HL-60 (cell line): ENCODE measurements around the gene TOP1.

ENCODE experiments used
- DNase-seq, 2 experiments: peaks; one replicate each; pipeline ENCODE4 v3.0.0-alpha.2; 2010 to 2020; ENCODE audit warnings: low read depth in 1 of 2, low spot score in 1 of 2
- H3K27ac ChIP-seq: fragments of 250-450 bp; sonication (Bioruptor Pico); replicated peaks from 2 replicates; pipeline ENCODE4 v1.5.1; 2020; ENCODE audit warnings: mild to moderate bottlenecking, moderate library complexity
- H3K27me3 ChIP-seq: fragments of 250-450 bp; sonication (Bioruptor Pico); 2 replicates; pipeline ENCODE4 v1.5.1; 2021; ENCODE audit warnings: mild to moderate bottlenecking, moderate library complexity; ENCODE audit not compliant: insufficient read depth, poor library complexity, severe bottlenecking
- H3K4me3 ChIP-seq: replicated peaks from 2 replicates; pipeline ENCODE4 v1.5.1; 2011; ENCODE audit warnings: mild to moderate bottlenecking, control low read depth, low read length; ENCODE audit not compliant: insufficient read depth
- GABPA ChIP-seq: IDR thresholded peaks from 2 replicates; pipeline ENCODE4 v1.6.1; 2012; ENCODE audit warnings: low read depth
- POLR2AphosphoS5 ChIP-seq: IDR thresholded peaks from 2 replicates; pipeline ENCODE4 v1.6.1; 2012; ENCODE audit warnings: low read depth
- SPI1 ChIP-seq: IDR thresholded peaks from 2 replicates; pipeline ENCODE4 v1.6.1; 2012; ENCODE audit warnings: low read depth, mild to moderate bottlenecking, borderline replicate concordance
- TF ChIP-seq, protein P1 (sequence below): IDR thresholded peaks from 2 replicates; pipeline ENCODE4 v1.6.1; 2012; ENCODE audit warnings: low read depth; ENCODE audit not compliant: insufficient replicate concordance
- TF ChIP-seq, protein P2 (sequence below): IDR thresholded peaks from one replicate; pipeline ENCODE4 v1.5.1; 2011; ENCODE audit warnings: low read length, control low read depth, inconsistent platforms; ENCODE audit not compliant: insufficient read depth

The TOP1 gene

DNA sequence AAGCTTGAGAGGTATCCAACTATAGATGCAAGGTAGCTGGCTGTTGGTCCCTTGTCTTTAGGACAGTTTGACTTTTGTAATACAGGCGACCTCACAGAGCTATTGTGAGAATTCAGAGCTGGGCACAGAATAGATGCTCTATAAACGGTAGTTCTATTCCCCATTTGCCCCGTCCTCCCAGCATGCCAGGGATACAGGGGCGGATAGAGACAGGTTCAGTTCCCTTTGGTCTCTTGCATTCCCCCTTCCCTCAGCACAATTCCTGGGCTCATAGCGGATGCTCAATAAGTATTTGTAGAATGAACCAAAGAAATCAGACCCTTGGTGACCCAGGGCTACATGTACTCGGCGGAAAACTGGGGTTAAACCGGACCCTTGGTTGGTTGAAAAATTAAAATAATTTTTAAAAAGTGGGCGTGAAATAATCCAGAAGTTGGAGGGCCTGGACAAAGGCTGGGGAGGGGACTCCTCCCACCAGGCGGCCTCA is 707 bp upstream of the TOP1 start:
- TF ChIP-seq, protein P1, sequence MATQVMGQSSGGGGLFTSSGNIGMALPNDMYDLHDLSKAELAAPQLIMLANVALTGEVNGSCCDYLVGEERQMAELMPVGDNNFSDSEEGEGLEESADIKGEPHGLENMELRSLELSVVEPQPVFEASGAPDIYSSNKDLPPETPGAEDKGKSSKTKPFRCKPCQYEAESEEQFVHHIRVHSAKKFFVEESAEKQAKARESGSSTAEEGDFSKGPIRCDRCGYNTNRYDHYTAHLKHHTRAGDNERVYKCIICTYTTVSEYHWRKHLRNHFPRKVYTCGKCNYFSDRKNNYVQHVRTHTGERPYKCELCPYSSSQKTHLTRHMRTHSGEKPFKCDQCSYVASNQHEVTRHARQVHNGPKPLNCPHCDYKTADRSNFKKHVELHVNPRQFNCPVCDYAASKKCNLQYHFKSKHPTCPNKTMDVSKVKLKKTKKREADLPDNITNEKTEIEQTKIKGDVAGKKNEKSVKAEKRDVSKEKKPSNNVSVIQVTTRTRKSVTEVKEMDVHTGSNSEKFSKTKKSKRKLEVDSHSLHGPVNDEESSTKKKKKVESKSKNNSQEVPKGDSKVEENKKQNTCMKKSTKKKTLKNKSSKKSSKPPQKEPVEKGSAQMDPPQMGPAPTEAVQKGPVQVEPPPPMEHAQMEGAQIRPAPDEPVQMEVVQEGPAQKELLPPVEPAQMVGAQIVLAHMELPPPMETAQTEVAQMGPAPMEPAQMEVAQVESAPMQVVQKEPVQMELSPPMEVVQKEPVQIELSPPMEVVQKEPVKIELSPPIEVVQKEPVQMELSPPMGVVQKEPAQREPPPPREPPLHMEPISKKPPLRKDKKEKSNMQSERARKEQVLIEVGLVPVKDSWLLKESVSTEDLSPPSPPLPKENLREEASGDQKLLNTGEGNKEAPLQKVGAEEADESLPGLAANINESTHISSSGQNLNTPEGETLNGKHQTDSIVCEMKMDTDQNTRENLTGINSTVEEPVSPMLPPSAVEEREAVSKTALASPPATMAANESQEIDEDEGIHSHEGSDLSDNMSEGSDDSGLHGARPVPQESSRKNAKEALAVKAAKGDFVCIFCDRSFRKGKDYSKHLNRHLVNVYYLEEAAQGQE: no peak
- TF ChIP-seq SPI1: no peak
- no peak for TF ChIP-seq POLR2AphosphoS5
- TF ChIP-seq, protein P2, sequence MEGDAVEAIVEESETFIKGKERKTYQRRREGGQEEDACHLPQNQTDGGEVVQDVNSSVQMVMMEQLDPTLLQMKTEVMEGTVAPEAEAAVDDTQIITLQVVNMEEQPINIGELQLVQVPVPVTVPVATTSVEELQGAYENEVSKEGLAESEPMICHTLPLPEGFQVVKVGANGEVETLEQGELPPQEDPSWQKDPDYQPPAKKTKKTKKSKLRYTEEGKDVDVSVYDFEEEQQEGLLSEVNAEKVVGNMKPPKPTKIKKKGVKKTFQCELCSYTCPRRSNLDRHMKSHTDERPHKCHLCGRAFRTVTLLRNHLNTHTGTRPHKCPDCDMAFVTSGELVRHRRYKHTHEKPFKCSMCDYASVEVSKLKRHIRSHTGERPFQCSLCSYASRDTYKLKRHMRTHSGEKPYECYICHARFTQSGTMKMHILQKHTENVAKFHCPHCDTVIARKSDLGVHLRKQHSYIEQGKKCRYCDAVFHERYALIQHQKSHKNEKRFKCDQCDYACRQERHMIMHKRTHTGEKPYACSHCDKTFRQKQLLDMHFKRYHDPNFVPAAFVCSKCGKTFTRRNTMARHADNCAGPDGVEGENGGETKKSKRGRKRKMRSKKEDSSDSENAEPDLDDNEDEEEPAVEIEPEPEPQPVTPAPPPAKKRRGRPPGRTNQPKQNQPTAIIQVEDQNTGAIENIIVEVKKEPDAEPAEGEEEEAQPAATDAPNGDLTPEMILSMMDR: no peak
- TF ChIP-seq GABPA: no peak
- H3K27ac ChIP-seq: peak overlapping the region; percentile 96
- DNase-seq: no peak
- H3K4me3 ChIP-seq: peak overlapping the region; percentile 78
- H3K27me3 ChIP-seq: no peaks in the 10 kb centered on the region

DNA sequence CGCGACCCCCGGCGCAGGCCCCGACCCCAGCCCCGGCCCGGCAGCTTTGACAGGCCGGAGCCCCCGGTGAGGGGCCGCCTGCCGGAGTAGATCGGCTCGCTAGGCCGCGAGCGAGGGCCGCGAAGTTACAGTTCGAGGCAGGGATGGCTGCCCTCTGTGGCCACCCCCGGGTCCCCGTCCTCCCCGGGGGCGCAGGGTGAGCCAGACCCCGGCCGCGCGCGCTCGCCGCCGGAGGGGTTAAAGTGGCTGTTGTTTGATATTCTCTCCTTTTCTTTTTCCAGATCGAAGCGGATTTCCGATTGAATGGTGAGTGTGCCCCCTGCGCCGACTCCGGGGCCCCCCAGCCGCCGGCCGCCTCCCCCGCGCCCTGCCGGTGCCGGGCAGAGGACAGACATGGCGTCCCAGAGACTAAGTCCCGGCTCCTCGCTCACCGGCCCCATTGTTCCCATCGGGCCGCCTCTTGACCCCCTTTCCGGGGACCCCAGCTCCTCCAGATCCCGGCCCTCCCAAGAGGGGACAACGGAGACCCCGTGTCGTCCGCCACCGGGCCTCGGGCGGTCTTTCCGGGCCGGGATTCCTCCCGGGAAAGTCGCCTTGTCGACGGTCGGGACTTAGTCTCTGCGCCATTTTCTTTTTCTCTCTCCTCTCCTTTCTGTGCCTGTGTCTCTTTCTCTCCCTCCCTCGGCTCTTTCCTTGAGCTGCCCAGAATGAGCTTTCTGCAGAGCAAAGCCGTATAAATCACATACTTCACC is 704 bp downstream of the TOP1 start:
- peak overlapping the region; percentile 96 for H3K27ac ChIP-seq
- TF ChIP-seq SPI1: no peak
- TF ChIP-seq GABPA: no peak
- TF ChIP-seq, protein P1: no peak
- TF ChIP-seq POLR2AphosphoS5: no peak
- TF ChIP-seq, protein P2: no peak
- DNase-seq: no peak
- H3K27me3 ChIP-seq: no peaks in the 10 kb centered on the region
- peak overlapping the region; percentile 78 for H3K4me3 ChIP-seq

DNA sequence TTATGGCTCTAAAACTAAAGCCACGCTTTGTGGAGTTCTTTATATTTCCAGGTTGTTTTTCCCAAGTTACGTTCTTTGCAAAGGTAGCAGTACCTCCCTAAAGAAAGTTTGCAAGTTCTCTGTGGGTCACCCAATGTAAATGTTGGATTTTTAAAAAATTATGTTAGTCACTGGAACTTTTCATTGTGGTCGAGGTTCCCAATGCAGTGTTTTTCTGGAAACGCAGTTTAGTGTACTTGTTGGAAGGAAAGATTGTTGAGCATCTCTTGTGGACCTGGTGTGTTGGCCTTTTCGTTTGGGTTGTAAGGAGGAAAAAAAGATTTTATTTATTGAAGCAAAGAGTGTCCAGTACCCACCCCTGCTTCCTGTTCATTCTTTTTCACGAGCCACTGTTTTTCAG is 1.4 kb downstream of the TOP1 start:
- Histone ChIP-seq H3K4me3 (peak overlapping the region; percentile 78), H3K27me3 (no peaks in the 10 kb centered on the region), H3K27ac (peak overlapping the region; percentile 96)
- TF ChIP-seq, protein P2: no peak
- TF ChIP-seq GABPA: no peak
- TF ChIP-seq POLR2AphosphoS5: no peak
- TF ChIP-seq SPI1: no peak
- TF ChIP-seq, protein P1: no peak
- no peak for DNase-seq
